K562 (cell line): ENCODE data around the gene GUCY2D. TPM values are rescaled to one million over a fixed set of nuclear protein-coding genes. Genes with fewer than 3 reads are reported as not detected.

ENCODE experiments used
- ADNP ChIP-seq: fragments of 200-800 bp; sonication (Bioruptor generic); IDR thresholded peaks from 2 replicates; pipeline ENCODE4 v1.6.1; 2016; ENCODE audit warnings: missing genetic modification characterization, missing compliant biosample characterization
- CCAR2 ChIP-seq: fragments of 200-400 bp; formaldehyde crosslinking; IDR thresholded peaks from 2 replicates; pipeline ENCODE4 v1.6.1; 2017; ENCODE audit warnings: mild to moderate bottlenecking, low read depth, low read length
- CSDE1 ChIP-seq, 2 experiments: fragments of 450-650 bp; IDR thresholded peaks; 2 replicates each; pipeline ENCODE4 v1.6.1; 2016; ENCODE audit warnings: mild to moderate bottlenecking in 1 of 2
- EP300 ChIP-seq: IDR thresholded peaks from 2 replicates; pipeline ENCODE4 v1.6.1; 2012; ENCODE audit warnings: low read length, improper control_type of control experiment
- KAT7 ChIP-seq: sonication (generic); formaldehyde crosslinking; IDR thresholded peaks from 2 replicates; pipeline ENCODE4 v1.8.0; 2022; ENCODE audit warnings: missing genetic modification reagents, mild to moderate bottlenecking, borderline replicate concordance
- SMARCB1 ChIP-seq: IDR thresholded peaks from 2 replicates; pipeline ENCODE4 v1.6.1; 2011; ENCODE audit warnings: improper control_type of control experiment, low read depth; ENCODE audit not compliant: insufficient read length
- ZFP30 ChIP-seq: fragments of 250-450 bp; sonication (Bioruptor Pico); IDR thresholded peaks from 2 replicates; pipeline ENCODE4 v1.8.0; 2022; ENCODE audit warnings: moderate library complexity, mild to moderate bottlenecking, inconsistent platforms, borderline replicate concordance
- ZFPM2 ChIP-seq: fragments of 250-450 bp; sonication (Bioruptor Pico); IDR thresholded peaks from 2 replicates; pipeline ENCODE4 v1.5.1; 2022; ENCODE audit warnings: mild to moderate bottlenecking
- polyA plus RNA-seq, 8 experiments: library from polyadenylated mRNA; depleted of rRNA in 4 of 8; stranded (reverse) in 5 of 8; unstranded in 3 of 8; fragments of >200 nt; fragmentation: Nextera tagmentation in 2 of 8; fragmentation: Illumina TruSeq in 1 of 8; extraction: Ambion mirVana in 2 of 8; extraction: Trizol in 1 of 8; gene quantifications; 2 replicates each; pipeline versions ENCODE4 v1.2.1 to v1.2.3, GENCODE V29; 2011 to 2014; ENCODE audit warnings: inconsistent platforms in 1 of 8, missing spikeins in 1 of 8
- total RNA-seq, 7 experiments: library from RNA; depleted of rRNA in 6 of 7; stranded (reverse); fragments of >200 nt in 6 of 7; fragmentation: Illumina TruSeq in 2 of 7; extraction: Trizol in 2 of 7; gene quantifications; 2 replicates each; pipeline versions ENCODE4 v1.2.1 to v1.2.3, GENCODE V29; 2011 to 2021; ENCODE audit warnings: low replicate concordance in 1 of 7
- TF ChIP-seq, protein P1 (sequence below): fragments of 250-450 bp; sonication (Bioruptor Pico); IDR thresholded peaks from 2 replicates; pipeline ENCODE4 v1.5.0; 2021
- TF ChIP-seq, protein P2 (sequence below): fragments of 450-650 bp; formaldehyde crosslinking; IDR thresholded peaks from 2 replicates; pipeline ENCODE4 v1.4.0; 2020; ENCODE audit warnings: mild to moderate bottlenecking, moderate library complexity
- TF ChIP-seq, protein P3 (sequence below): fragments of 450-650 bp; formaldehyde crosslinking; IDR thresholded peaks from 2 replicates; pipeline ENCODE4 v1.4.0; 2022; ENCODE audit warnings: missing genetic modification characterization
- TF ChIP-seq, protein P4 (sequence below): fragments of 450-650 bp; IDR thresholded peaks from 2 replicates; pipeline ENCODE4 v1.6.1; 2017; ENCODE audit warnings: antibody characterized with exemption, mild to moderate bottlenecking

GUCY2D gene
- total and polyA plus RNA-seq, 9 of the 15 experiments (the other 6 are each of a cell fraction or from before 2014, with no cell fraction given), result 0.05 TPM; not detected in 8

DNA sequence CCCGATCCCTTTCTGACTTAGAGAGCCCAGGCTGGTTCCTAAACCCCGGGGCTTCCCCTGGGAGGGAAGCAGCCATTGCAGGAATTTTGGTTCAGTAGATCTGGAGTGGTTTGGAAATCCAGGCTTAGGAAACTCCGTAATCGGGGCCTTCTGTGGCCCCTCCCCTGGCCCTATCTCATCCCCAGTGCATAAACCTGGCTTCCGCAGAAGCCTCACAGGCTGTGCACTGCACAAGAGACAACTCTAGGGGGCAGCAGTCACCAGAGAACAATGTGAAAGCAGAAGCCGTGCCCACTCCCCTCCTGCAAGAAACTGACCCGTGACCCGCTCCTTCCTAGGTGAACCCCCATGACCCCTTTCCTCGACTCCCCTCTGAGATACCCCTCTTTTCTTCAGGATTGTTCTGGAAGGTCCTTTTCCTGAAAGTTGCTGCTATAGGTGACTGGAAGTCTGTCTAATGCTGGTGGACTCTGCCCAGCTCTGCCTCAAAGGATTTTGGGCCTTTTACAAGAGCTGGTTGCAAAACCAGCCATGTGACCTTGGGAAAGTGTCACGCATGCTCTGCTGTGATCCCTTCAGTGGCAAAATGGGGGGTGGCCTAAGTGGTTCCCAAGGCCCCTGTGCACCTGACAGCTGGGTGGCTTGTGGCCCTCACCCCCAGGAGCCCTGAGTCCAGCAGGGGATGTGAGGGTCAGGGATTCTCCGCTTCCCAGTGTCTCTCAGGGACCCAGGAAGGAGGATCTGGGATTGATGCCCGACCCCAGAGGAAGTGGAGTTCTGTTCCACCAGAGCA, 14.4 kb downstream of the GUCY2D start (continued):
- TF ChIP-seq, protein P1, sequence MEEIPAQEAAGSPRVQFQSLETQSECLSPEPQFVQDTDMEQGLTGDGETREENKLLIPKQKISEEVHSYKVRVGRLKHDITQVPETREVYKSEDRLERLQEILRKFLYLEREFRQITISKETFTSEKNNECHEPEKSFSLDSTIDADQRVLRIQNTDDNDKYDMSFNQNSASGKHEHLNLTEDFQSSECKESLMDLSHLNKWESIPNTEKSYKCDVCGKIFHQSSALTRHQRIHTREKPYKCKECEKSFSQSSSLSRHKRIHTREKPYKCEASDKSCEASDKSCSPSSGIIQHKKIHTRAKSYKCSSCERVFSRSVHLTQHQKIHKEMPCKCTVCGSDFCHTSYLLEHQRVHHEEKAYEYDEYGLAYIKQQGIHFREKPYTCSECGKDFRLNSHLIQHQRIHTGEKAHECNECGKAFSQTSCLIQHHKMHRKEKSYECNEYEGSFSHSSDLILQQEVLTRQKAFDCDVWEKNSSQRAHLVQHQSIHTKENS (CRISPR knock-in tag), result no peak
- TF ChIP-seq KAT7 (CRISPR knock-in tag) (no peak), SMARCB1 (no peak), EP300 (no peak), CCAR2 (no peak), ADNP (tag) (no peak), ZFPM2 (no peak), ZFP30 (CRISPR knock-in tag) (no peak), CSDE1 (IDR thresholded peaks at IDR 0.05) (no peak)
- TF ChIP-seq, protein P2, sequence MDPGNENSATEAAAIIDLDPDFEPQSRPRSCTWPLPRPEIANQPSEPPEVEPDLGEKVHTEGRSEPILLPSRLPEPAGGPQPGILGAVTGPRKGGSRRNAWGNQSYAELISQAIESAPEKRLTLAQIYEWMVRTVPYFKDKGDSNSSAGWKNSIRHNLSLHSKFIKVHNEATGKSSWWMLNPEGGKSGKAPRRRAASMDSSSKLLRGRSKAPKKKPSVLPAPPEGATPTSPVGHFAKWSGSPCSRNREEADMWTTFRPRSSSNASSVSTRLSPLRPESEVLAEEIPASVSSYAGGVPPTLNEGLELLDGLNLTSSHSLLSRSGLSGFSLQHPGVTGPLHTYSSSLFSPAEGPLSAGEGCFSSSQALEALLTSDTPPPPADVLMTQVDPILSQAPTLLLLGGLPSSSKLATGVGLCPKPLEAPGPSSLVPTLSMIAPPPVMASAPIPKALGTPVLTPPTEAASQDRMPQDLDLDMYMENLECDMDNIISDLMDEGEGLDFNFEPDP (CRISPR knock-in tag), result no peak
- TF ChIP-seq, protein P3, sequence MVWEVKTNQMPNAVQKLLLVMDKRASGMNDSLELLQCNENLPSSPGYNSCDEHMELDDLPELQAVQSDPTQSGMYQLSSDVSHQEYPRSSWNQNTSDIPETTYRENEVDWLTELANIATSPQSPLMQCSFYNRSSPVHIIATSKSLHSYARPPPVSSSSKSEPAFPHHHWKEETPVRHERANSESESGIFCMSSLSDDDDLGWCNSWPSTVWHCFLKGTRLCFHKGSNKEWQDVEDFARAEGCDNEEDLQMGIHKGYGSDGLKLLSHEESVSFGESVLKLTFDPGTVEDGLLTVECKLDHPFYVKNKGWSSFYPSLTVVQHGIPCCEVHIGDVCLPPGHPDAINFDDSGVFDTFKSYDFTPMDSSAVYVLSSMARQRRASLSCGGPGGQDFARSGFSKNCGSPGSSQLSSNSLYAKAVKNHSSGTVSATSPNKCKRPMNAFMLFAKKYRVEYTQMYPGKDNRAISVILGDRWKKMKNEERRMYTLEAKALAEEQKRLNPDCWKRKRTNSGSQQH (CRISPR knock-in tag), result no peak
- TF ChIP-seq, protein P4, sequence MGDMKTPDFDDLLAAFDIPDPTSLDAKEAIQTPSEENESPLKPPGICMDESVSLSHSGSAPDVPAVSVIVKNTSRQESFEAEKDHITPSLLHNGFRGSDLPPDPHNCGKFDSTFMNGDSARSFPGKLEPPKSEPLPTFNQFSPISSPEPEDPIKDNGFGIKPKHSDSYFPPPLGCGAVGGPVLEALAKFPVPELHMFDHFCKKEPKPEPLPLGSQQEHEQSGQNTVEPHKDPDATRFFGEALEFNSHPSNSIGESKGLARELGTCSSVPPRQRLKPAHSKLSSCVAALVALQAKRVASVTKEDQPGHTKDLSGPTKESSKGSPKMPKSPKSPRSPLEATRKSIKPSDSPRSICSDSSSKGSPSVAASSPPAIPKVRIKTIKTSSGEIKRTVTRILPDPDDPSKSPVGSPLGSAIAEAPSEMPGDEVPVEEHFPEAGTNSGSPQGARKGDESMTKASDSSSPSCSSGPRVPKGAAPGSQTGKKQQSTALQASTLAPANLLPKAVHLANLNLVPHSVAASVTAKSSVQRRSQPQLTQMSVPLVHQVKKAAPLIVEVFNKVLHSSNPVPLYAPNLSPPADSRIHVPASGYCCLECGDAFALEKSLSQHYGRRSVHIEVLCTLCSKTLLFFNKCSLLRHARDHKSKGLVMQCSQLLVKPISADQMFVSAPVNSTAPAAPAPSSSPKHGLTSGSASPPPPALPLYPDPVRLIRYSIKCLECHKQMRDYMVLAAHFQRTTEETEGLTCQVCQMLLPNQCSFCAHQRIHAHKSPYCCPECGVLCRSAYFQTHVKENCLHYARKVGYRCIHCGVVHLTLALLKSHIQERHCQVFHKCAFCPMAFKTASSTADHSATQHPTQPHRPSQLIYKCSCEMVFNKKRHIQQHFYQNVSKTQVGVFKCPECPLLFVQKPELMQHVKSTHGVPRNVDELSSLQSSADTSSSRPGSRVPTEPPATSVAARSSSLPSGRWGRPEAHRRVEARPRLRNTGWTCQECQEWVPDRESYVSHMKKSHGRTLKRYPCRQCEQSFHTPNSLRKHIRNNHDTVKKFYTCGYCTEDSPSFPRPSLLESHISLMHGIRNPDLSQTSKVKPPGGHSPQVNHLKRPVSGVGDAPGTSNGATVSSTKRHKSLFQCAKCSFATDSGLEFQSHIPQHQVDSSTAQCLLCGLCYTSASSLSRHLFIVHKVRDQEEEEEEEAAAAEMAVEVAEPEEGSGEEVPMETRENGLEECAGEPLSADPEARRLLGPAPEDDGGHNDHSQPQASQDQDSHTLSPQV, result no peak
